GM18498 (cell line): ENCODE data around the gene MSI2.

Experiments used
- ATAC-seq: cut with Tn5 transposase; IDR thresholded peaks from one replicate; pipeline ENCODE4 v1.9.1; 2021; ENCODE audit warnings: mild to moderate bottlenecking, moderate library complexity; ENCODE audit not compliant: unreplicated experiment

The MSI2 gene

DNA sequence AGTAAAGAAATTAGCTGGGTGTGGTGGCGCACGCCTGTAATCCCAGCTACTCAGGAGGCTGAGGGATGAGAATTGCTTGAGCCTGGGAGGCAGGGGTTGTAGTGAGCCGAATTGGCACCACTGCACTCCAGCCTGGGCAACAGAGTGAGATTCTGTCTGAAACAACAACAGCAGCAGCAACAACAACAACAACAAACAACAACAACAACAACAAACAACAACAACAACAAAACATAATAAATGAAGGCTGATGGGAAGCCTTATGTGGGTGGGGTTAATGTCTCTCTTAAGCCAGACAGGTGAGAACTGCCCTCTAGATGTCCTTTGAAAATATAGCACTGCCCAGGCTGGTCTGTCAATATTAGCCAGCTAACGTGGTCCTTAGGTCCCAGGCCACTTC, 107.3 kb downstream of the MSI2 start:
- no peak for ATAC-seq

- ATAC-seq = no peak
Observed at GRCh38 chr17:57363998-57364643, 107.8 kb downstream of the MSI2 start.

DNA sequence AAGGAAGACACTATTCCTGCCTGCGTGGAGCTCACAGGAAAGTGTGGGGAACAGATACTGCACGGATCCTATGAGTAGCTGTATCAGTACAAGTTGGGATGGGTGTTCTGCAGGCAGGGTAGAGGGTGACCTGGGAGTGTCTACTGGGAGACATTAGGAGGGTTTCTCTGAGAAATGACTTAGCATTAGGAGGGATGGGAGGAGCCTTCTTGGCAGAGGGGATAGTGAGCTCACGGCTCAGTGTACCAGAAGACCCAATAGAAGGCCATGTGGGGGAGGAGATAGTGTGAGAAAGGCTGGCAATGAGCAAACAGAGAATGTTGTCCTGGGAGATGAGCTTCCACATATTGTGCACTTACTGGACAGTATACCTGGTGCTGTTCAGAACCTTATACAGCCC, 109.1 kb downstream of the MSI2 start:
- ATAC-seq = no peak

- no peak for ATAC-seq
Observed at GRCh38 chr17:57366177-57366557, 109.8 kb downstream of the MSI2 start.

DNA sequence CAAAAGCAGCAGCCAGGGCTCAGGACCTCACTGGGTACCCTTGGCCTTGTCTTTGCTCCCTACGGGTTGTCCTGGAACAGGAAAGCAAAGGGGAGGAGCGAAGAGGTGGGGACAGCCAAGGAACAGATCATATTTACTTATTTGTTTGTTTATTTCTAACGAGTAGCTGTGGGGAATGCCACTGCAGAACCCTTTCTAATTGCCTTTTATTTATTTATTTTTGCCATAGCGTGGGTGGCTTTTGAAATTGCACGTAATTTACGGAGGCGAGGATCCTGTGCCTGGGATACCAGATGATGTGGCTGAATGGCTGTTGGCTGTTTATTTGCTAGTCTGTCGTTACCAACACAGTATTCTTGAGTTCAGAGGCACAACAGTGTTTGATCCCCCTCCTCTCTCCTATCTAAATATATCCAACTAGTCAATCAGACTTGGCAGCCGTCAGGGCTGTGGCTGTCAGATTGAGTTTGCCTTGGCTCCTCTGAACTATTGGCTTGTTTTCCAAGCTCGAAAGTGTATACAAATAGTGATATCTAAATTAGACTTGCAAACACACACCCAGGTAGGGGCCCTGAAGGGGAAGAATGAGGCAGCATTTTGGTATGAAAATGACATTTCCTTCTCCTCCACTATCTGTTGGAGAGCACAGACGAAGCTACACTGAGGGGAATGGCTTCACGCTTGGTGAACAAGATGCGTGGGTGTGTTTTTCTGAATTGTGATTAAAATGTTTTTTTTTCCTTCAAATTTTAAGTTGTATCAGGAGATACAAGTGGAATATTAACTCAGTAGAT, 110.4 kb downstream of the MSI2 start:
- ATAC-seq = no peak

DNA sequence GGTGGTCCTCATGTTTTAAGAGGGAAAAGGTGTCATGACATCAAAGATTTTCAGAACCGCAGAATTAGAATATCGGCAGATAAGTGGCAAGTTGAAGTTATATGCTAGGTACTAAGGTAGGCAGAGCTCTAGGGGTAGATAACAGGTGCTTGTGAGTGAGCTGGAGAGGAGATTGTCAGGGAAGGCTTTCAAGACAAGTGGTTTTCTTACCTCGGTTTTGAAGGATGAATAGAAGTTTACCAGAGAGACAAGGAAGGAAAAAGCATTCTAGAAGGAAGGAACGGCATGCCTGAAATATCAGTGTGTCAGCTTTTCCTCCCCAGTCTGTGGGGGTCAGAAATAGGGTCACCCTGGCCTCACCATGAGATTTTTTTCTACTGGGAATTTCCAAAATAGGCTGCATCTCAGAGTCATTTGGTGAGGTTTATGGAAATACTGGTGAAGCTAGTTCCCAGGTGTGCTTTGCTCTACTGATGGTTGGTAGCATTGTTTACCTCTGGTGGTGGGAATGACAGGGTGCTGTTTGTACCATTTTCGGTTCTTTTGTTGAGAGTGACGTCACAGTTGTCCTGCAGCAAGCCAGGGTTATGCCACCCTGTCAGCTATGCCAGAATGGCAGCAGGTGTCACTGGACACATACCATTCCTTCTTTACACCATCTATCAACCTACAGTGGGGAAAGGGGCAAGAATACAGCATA, 112.5 kb downstream of the MSI2 start:
- ATAC-seq = peak; percentile 48

- peak; percentile 42 for ATAC-seq
Observed at GRCh38 chr17:57369509-57369945, 113.2 kb downstream of the MSI2 start.

DNA sequence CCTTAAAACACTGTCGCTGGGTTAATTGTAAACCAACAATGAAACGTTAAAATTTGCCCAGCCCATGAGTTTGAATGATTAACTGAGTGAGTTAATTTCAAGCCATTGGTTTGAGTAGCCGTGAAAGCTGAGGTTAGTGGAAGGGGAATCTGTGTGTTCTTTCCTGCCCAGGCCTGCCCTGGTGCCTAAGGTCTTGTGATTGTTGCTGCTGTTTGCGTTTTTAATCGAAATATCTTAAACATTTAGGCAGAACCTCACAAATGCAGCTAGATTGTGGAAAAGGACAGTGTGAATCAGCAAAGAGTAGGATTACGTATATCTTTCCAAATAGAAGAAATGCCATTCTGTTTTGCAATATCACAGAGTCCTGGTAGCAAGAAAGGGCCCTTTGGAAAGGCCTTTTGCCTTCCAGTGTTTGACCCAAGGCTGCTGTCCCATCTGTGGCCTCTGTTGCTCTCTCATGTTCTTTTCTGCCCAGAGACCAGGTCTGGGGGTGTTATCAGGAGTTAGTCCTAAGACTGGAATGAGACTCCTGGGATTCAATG, 113.8 kb downstream of the MSI2 start:
- peak; percentile 59 for ATAC-seq

GRCh38 chr17:57370619-57371018, 114.3 kb downstream of the MSI2 start:
- no peak for ATAC-seq

DNA sequence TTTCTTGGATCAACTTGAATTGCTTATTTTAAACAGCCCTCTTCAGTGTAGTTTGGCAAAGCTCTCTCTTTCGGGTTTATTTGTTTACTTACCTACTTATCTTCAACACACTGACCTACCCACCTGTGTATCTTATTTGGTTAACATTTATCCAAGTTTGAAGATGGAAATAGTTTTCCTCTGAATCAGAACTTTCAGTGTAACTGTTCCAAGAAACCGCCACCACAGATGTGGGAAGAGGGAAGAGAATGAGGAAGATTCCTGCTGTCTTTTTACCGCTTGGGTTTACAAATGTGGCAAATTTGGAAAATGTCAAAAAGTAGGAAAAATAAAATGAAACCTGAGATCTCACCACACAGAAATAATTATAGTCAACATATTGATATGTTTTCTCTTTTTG, 115.8 kb downstream of the MSI2 start:
- ATAC-seq = no peak

- no peak for ATAC-seq
Observed at GRCh38 chr17:57373048-57373447, 116.7 kb downstream of the MSI2 start.

GRCh38 chr17:57373756-57374155, 117.4 kb downstream of the MSI2 start:
- ATAC-seq = no peak

GRCh38 chr17:57375040-57375769, 118.9 kb downstream of the MSI2 start:
- no peak for ATAC-seq

- no peak for ATAC-seq
Observed at GRCh38 chr17:57375770-57376225, 119.5 kb downstream of the MSI2 start.

- no peak for ATAC-seq
Observed at GRCh38 chr17:57377094-57377493, 120.8 kb downstream of the MSI2 start.

DNA sequence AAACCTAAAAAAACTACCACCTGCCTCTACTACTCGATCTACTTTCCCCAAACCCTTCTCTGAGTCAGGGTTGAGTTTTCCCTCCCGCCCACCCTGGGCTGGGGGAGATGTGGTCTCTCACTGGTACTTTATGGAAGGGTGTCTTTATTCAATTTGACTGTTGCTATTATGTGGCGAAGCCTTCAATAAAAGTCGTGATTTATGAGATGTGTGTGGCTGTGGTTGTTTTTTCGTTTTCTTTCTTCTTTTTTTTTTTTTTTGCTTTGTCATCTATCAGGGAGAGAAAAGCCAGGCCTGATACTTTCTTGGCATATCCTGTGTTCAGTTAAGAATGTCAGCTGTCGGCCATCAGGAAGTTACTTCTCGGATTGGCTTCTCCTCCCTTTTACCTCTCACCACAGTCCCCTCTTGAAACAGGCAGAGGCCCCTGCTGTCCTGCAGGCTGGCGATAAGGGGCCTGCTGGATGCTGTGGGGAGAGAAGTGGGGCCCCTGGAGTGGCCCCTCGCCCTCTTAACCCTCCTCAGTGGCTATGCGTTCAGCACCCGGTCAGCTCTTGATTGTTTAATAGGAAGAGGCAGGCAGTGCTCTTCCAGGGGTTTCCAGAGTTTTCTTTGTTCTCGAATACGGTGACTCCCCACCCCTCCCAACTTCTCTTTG, 123.0 kb downstream of the MSI2 start:
- ATAC-seq = no peak

- ATAC-seq = no peak
Observed at GRCh38 chr17:57379895-57380434, 123.6 kb downstream of the MSI2 start.

- ATAC-seq = no peak
Observed at GRCh38 chr17:57381498-57381897, 125.2 kb downstream of the MSI2 start.

- ATAC-seq = no peak
Observed at GRCh38 chr17:57384219-57384618, 127.9 kb downstream of the MSI2 start.

DNA sequence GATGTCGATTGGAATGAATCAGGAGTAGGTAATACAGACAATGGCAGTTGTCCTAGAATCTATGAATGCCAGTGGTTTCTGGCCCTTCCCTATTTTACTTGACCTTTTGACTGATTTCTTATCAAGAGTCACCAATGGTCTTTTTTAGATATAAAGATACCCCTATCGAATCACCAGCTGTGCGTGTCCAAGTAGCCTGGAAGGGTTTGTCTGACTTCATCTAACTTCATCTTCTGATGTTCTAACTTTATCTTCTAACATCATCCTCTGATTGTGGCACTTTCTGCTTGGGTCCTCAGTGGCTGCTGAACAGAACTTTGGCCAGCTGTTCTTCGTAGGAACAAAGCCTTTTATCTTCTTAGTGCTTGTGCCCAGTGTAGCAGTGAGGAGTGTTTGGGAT, 129.7 kb downstream of the MSI2 start:
- no peak for ATAC-seq
